GM12891 (cell line): ENCODE measurements around the gene TBC1D25.

Experiments
- POLR2A ChIP-seq: IDR thresholded peaks from 2 replicates; pipeline ENCODE4 v1.6.1; 2011; ENCODE audit warnings: low read depth, low read length, control low read depth
- POU2F2 ChIP-seq: IDR thresholded peaks from 2 replicates; pipeline ENCODE4 v1.6.1; 2011; ENCODE audit warnings: low read depth, mild to moderate bottlenecking, control low read depth, low read length, moderate library complexity
- TAF1 ChIP-seq: IDR thresholded peaks from 2 replicates; pipeline ENCODE4 v1.6.1; 2011; ENCODE audit warnings: low read depth, low read length, control low read depth

DNA sequence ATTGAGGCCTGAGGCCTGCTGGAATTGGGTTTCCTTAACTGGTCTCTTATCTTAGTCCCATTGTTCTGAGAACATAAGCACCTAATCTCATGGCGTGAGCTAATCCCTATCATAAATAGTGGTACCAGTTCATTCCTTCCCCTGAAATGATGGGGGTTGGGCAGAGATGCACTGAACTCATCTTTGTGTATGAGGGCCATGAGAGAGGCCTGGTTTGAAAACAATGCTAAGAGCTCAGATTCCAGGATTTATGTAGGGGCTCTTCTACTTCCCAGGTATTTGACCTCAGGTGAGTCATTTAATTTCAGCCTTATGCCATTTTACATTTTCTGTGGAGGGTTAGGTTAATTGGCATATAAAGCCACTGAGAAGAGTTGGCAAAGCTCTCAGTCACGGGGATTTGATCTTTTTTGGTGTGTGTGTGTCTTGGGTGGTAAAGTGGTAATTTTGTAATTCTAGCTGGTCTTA, 39.2 kb downstream of the TBC1D25 start:
- TF ChIP-seq TAF1 = no peak
- peak; percentile 24 for TF ChIP-seq POLR2A
- no peak for TF ChIP-seq POU2F2
